ENCODE measurements around the gene TPTE2.
A peak's percentile ranks its signal among the peaks of the same experiment; 100 is the strongest.
"Not testable (repeated sequence)": the region's sequence is repeated elsewhere in the genome, so short reads cannot be mapped to it uniquely, and the experiment has no call there.

TPTE2 gene

DNA sequence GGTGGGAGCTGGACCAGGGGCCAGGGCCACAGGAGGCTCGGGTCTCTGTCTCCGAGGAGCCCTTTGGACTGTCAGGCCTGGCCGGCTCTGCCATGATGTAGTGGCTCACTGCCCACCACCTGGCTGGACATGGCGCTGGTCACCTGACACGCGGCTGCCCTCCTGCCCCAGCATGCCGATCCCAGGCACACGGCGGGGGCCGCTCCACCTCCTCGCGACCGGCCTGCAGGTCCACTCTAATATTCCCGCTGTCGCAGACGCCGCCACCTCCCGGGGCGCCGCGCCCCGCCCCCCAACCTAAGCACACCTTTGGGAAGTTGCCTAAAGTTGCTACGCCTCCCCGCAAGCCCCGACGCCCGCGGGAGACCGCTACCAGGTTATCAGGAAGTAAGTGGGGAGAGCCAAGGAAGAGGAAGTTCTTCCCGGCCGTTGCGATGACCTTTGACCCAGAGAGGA, at the start of gene TPTE2:
Gene TPTE2 (minus strand): TSS at position 406 of the 456 bp plus-strand sequence. CDS start 58,298 bp downstream, outside the sequence.
- not testable (repeated sequence) for DNase-seq

- DNase-seq = no peak
These were observed 46.3 kb upstream of the TPTE2 start for GRCh38 chr13:19607523-19608078.

GRCh38 chr13:19606737-19607136, 45.4 kb upstream of the TPTE2 start:
- DNase-seq = no peak

DNA sequence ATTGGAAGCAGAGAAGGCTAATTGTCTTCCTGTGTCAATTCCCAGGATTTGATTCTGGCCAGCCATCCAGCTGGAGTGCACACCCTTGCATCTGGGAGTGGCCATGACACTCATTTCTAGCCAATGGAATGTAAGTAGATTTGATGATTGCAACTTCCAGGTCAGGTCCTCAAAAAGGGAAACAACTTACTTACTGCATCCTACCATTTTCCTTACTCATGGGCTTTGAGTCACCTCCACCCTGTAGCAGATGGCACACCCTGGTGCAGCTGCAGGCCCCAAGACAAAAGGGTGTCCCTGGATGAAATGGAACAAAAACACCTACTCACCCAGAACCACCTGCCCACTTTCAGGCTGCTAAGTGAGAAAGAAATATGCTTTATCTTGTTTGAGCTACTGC, 44.8 kb upstream of the TPTE2 start:
- no peak for DNase-seq

DNA sequence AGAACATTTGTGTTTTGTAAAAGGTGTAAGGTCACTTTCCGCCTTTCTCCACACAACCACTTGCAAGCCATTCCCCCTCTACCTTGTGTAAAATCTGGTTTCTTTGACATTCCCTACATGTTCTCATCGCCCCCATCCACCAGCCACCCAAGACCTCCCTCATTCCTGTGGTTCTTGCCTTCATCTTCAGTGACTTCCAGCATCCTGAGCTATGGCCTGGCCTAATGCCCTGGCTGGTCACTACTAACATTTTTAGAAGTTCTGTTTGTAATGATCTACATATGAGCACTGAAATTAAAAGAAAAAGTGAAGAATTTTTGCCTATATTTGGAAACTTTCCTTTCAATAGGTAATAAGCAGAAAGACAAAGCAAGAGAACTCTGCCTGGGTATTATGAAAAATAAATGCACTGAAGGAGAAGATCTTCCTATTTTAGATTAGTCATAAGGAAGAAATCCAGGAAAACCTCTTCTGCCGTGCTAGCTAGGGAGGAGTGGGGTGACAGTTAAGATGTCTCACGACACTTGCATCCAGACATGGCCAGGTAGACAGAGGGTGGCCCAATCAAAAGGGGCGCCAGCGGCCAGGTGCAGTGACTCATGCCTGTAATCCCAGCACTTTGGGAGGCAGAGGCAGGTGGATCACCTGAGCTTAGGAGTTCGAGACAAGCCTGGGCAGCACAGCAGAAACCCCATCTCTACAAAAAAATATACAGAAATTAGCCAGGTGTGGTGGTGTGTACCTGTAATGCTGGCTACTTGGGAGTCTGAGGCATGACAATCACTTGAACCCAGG, 44.0 kb upstream of the TPTE2 start:
- no peak for DNase-seq

DNA sequence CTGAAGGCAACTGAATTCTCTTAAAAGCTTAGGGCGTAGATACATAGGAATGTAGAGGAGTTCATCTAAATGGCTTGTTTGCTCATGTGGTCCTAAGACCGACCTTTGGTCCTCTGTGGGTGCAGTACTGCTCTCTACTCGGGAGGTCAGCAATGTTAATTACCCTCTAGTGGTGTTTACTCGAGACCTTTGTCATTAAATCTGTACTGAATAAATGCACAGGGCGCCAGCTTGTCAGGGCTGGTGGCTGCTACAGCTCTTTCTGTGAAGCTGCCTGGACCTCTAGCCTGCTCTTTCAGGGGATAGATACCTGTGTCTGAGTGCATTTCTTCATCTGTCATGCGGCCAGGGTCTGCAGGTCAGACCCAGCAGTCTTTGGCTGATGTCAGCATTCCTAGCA, 43.0 kb upstream of the TPTE2 start:
- no peak for DNase-seq

GRCh38 chr13:19601749-19602725, 40.7 kb upstream of the TPTE2 start:
- peak; percentile 15 to 34 for DNase-seq

DNA sequence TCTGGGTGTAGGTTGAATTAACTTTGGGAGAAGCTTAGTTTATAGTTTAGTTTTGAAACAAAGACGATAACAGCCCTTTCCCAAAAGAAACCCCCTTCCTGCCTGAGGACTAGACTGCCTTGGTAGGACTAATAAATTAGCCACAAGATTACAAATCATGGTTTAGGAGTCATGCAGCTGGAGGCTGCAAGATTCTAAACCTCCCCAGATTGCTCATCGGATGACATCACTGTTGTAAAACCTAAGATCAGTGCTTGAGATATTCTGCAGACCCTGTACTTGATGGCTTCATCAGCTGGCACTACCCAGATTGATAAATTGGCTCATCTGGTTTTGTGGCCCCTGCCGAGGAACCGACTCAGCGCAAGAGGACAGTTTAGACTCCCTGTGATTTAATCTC, 36.2 kb upstream of the TPTE2 start:
- DNase-seq = no peak

- DNase-seq = no peak
These were observed 35.6 kb upstream of the TPTE2 start for GRCh38 chr13:19596960-19597361.

GRCh38 chr13:19596086-19596485, 34.8 kb upstream of the TPTE2 start:
- no peak for DNase-seq

- no peak for DNase-seq
These were observed 31.4 kb upstream of the TPTE2 start for GRCh38 chr13:19592657-19593180.

DNA sequence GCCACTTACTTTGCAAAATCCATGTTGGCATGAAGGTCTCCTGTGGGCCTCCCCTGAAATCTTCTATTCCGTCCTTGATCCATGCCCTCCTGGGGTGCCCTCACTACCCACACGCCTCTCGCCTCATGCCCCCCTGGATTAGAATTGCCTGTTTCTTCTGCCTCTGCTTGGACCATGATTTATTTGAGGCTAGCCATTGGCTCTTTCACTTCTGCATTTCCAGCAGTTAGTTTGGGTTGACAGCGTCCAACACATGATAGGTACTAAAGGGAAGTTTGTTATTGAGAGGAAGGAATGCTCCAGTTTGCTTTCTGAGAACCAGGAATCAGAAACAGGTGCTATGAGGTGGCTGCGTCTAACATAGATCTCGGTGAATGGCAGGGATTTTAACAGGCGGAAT, 30.5 kb upstream of the TPTE2 start:
- DNase-seq = no peak

DNA sequence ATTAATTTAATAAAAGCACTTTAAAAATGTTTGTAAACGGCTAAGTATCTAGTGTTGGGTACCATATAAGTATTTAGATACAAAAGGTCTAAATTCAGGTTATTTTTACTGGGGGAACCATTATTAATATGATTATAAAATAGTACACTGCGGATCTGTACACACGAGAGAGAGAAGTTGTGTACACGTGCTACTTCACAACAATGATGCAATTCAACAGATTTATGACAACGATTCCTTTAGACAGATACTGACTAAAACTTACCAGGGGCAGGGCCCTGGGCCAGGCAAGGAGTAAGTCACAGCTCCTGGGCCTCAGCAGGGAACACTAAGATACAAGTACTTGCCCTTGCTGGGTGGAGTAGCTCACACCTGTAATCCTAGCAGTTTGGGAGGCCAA, 29.1 kb upstream of the TPTE2 start:
- no peak for DNase-seq

DNA sequence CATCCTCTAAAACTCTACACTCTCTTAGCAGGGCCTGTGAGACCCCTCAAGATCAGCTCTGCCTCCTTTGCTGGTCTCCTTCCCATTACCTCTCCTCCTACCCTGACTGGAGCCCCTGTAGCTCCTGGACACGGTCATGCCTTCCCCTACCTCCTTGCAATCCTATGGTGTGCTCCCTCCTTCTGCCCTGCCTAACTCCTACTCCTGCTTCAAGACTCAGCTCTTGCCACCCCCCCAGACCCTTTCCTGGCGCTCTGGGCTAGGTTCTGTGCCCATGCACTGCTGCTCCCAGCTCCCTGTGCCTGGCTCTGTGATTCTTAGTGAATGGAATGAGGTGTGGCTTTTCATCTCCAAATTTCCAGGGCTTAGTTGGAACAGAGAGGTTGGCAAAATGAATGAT, 28.0 kb upstream of the TPTE2 start:
- DNase-seq = no peak

DNA sequence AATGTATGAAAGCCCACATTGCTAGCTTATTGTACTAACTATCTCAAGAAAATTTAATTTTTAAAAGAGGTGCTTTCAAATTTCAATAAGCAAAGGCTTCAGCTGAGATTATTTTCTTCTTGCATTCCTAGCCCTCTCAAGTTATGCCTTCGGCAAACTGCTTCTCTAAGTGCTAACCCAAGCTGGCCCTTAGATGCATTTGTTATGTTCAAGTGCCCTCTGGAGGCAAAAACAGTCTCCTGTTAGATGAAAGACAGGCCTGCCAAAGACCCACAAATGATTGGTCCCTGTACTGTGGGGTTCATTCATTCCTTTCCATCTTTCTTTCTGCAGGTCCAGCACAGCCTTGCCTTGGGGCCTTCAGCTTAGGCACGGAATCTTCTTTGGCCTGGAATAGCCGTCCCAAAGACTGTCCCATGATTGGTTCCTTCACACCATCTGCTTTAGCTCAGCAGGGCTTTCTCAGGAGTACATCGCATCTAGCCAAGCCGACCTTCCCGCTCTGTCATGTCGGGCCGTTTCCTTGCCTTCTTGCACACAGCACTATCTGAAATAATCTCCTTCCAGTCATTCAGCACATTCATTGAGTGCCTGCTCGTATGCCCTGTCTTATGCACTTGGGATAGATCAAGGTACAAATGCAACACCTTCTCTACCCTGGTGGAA, 26.4 kb upstream of the TPTE2 start:
- DNase-seq = peak in 1 of 2 experiments; percentile 3

DNA sequence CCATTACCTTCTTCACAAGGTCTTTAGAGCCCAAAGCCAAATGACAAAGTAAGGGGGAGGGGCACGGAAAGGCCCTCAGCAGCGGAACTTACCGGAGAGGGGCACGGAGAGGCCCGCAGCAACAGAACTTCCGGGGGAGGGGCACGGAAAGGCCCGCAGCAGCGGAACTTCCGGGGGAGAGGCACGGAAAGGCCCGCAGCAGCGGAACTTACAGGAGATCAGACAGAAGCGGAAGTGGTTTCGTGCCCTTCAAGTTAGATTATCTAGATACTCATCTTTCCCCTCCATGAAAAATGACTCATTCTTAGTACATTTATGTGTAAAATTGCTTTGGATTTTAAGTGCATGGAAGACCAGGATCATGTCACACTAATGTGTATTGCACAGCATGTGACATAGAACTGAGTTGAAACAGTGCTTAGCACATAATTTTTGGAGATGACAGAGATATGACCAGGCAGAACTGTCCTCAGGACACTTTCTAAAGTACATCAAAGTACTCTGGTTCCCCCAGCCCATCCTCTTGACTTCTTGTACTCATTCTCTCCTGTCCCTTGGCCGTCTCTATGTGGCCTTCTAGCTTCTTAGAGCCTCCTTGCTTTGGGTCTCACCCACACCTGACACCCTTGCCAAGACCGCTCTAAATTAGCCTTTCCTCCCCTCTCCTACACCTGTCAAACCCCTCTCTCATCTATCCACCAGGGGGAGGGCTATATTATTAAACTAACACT, 25.7 kb upstream of the TPTE2 start:
- DNase-seq = peak; percentile 68 to 79

DNA sequence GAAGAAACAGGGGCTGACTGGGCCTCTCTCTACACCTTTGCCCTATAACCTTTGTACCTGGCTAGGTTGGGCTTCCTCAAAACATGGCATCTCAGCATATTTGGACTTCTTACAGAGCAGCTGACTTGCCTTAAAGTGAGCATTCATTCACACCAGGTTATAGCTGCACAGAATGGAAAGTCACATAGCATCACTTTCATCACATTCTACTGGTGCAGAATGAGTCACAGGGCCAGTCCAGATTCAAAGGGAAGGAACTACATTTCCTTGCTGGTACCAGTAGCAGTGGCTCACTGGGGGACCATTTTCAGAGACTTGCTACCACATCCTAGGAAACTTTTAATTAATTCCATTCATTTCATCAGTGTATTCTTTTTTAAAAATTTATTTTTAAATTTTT, 20.3 kb upstream of the TPTE2 start:
- DNase-seq = no peak

GRCh38 chr13:19575230-19575629, 13.9 kb upstream of the TPTE2 start:
- DNase-seq = no peak

DNA sequence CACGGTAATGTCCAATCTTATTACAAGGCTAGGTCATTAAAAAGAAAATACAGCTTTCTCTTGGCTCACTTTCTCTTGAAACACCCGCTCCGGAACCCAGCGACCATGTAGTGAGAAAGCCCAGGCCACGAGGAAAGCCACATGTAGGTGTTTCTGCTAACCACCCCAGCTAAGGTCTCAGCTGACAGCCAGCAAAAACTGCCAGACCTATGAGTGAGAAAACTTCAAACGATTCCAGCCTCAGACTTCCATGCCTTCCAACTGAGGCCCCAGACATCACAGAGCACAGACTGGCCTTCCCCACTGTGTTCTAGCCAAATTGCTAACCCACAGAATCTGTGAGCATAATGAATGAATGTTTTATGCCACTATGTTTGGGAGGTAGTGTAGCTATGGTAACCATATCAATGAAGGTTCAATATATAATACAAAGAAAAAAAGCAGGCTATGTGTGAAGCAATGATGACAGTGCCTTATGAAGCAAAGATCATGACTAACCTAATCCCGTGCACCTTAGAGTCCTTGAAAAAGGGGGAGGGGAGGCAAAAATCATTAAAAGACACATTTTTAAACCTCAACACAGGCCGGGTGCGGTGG, 11.9 kb upstream of the TPTE2 start:
- no peak for DNase-seq

DNA sequence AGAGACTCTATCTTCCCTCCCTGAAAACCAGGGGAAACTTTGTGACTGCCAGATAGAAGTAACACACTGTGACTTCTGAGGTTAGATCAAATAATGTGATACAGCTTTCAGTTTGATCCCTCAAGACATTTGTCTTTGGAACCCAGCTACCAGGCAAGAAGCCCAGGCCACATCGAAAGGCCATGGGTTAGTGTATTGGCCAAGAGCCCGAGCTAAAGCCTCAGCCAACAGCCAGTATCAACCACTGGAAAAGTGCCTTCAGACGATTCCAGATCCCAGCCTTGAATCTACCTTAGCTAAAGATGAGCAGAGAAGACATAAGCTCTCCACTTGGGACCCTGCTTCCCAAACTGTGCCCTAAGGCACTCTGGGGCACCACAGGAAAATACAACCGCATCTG, 10.9 kb upstream of the TPTE2 start:
- DNase-seq = no peak

GRCh38 chr13:19567820-19568534, 6.6 kb upstream of the TPTE2 start:
- DNase-seq = no peak

Measured in stimulated activated CD4-positive, alpha-beta T cell treated with anti-CD3 and anti-CD28 coated beads, Interleukin-4, amount 100 ng/mL, for 4 hours (primary cell).